Prostate gland (tissue), 2 donors: ENCODE results near the gene HSPE1.

Experiments
- CTCF ChIP-seq, 4 experiments: fragments of 200-600 bp in 2 of 4; fragments of 450-650 bp in 2 of 4; sonication (generic) in 2 of 4; IDR thresholded peaks; 1 replicate in 3 of 4; 2 replicates in 1 of 4; pipeline ENCODE4 v1.5.1; 2016 to 2019; ENCODE audit warnings: antibody characterized with exemption in 4 of 4, mild to moderate bottlenecking in 2 of 4, moderate library complexity in 2 of 4
- POLR2A ChIP-seq: fragments of 450-650 bp; IDR thresholded peaks from one replicate; pipeline ENCODE4 v1.6.1; 2016; ENCODE audit warnings: antibody characterized with exemption, mild to moderate bottlenecking
- POLR2AphosphoS5 ChIP-seq: sonication (generic); formaldehyde crosslinking; IDR thresholded peaks from one replicate; pipeline ENCODE4 v1.6.1; 2017; ENCODE audit warnings: antibody characterized with exemption

GRCh38 chr2:197539734-197540133 lies 39.6 kb downstream of the HSPE1 start:
- TF ChIP-seq CTCF (IDR thresholded peaks at IDR 0.05) = no peak
- TF ChIP-seq POLR2AphosphoS5 = no peak
- no peak for TF ChIP-seq POLR2A
